ENCODE data around the gene SNAPC1. TPM values are rescaled to one million over a fixed set of nuclear protein-coding genes. Genes with fewer than 3 reads are reported as not detected.

SNAPC1 gene
- total RNA-seq, 1 donor from 2014 or later = 6.6 TPM

- Histone ChIP-seq H3K4me3 (no peak overlapping the region), H3K27ac (no peak overlapping the region), H3K9me3 (no peaks in the 10 kb centered on the region), H3K27me3 (no peaks in the 10 kb centered on the region), H3K4me1 (peaks cover 10% of the 10 kb centered on the region), H3K36me3 (peaks cover 0 to 6% of the 10 kb centered on the region in 2 donors)
- TF ChIP-seq CTCF (IDR thresholded peaks at IDR 0.05) (no peak), POLR2A (IDR thresholded peaks at IDR 0.05) (no peak), POLR2AphosphoS5 (IDR thresholded peaks at IDR 0.05; ENCODE audit: insufficient read depth in 1 of 2, low read depth in 1 of 2) (no peak)
- DNase-seq (ENCODE audit: extremely low spot score in 2 of 2) = no peak
- intact Hi-C loops (cut with DNase I) = no loop called here
Observed at GRCh38 chr14:61797309-61797708, 35.1 kb downstream of the SNAPC1 start.

- H3K4me3 ChIP-seq = no peak overlapping the region
- H3K9me3 ChIP-seq = no peaks in the 10 kb centered on the region
- peaks cover 10% of the 10 kb centered on the region for H3K4me1 ChIP-seq
- no peak for DNase-seq (ENCODE audit: extremely low spot score in 2 of 2)
- TF ChIP-seq POLR2AphosphoS5 (IDR thresholded peaks at IDR 0.05; ENCODE audit: insufficient read depth in 1 of 2, low read depth in 1 of 2) (no peak), POLR2A (IDR thresholded peaks at IDR 0.05) (no peak), CTCF (IDR thresholded peaks at IDR 0.05) (no peak)
- no peak overlapping the region for H3K27ac ChIP-seq
- no peaks in the 10 kb centered on the region for H3K27me3 ChIP-seq
- H3K36me3 ChIP-seq = no peaks in the 10 kb centered on the region
- intact Hi-C loops (cut with DNase I) = no loop called here
Observed at GRCh38 chr14:61802010-61802568, 39.9 kb downstream of the SNAPC1 start.

- H3K9me3 ChIP-seq = no peaks in the 10 kb centered on the region
- intact Hi-C loops (cut with DNase I) = no loop called here
- no peaks in the 10 kb centered on the region for H3K27me3 ChIP-seq
- H3K4me3 ChIP-seq = no peak overlapping the region
- TF ChIP-seq POLR2AphosphoS5 (IDR thresholded peaks at IDR 0.05; ENCODE audit: insufficient read depth in 1 of 2, low read depth in 1 of 2) = no peak
- no peak for TF ChIP-seq CTCF (IDR thresholded peaks at IDR 0.05)
- H3K27ac ChIP-seq = no peak overlapping the region
- H3K36me3 ChIP-seq = no peaks in the 10 kb centered on the region
- DNase-seq (ENCODE audit: extremely low spot score in 2 of 2) = no peak
- peaks cover 2% of the 10 kb centered on the region for H3K4me1 ChIP-seq
Observed at GRCh38 chr14:61803755-61804154, 41.5 kb downstream of the SNAPC1 start.

- no peaks in the 10 kb centered on the region for H3K27me3 ChIP-seq
- intact Hi-C loops (cut with DNase I) = no loop called here
- no peak for DNase-seq (ENCODE audit: extremely low spot score in 2 of 2)
- TF ChIP-seq CTCF (IDR thresholded peaks at IDR 0.05) = no peak
- TF ChIP-seq POLR2A (IDR thresholded peaks at IDR 0.05) = no peak
- TF ChIP-seq POLR2AphosphoS5 (IDR thresholded peaks at IDR 0.05; ENCODE audit: insufficient read depth in 1 of 2, low read depth in 1 of 2) = no peak
- no peaks in the 10 kb centered on the region for H3K36me3 ChIP-seq
- no peaks in the 10 kb centered on the region for H3K9me3 ChIP-seq
- H3K27ac ChIP-seq = no peak overlapping the region
- H3K4me1 ChIP-seq = no peaks in the 10 kb centered on the region
- no peak overlapping the region for H3K4me3 ChIP-seq
Observed at GRCh38 chr14:61805451-61805850, 43.2 kb downstream of the SNAPC1 start.

GRCh38 chr14:61811882-61812346, 49.7 kb downstream of the SNAPC1 start:
- intact Hi-C loops (cut with DNase I) = no loop called here
- TF ChIP-seq POLR2A (IDR thresholded peaks at IDR 0.05) = no peak
- no peak for TF ChIP-seq CTCF (IDR thresholded peaks at IDR 0.05)
- TF ChIP-seq POLR2AphosphoS5 (IDR thresholded peaks at IDR 0.05; ENCODE audit: insufficient read depth in 1 of 2, low read depth in 1 of 2) = no peak
- Histone ChIP-seq H3K36me3 (no peaks in the 10 kb centered on the region), H3K4me1 (no peaks in the 10 kb centered on the region), H3K27ac (no peak overlapping the region), H3K9me3 (no peaks in the 10 kb centered on the region), H3K4me3 (peak overlapping the region in 1 of 2 donors; percentile 38), H3K27me3 (no peaks in the 10 kb centered on the region)
- no peak for DNase-seq (ENCODE audit: extremely low spot score in 2 of 2)
